Measurements from ENCODE around the gene PMPCA.
"Not testable (repeated sequence)": the region's sequence is repeated elsewhere in the genome, so short reads cannot be mapped to it uniquely, and the experiment has no call there.

PMPCA gene

DNA sequence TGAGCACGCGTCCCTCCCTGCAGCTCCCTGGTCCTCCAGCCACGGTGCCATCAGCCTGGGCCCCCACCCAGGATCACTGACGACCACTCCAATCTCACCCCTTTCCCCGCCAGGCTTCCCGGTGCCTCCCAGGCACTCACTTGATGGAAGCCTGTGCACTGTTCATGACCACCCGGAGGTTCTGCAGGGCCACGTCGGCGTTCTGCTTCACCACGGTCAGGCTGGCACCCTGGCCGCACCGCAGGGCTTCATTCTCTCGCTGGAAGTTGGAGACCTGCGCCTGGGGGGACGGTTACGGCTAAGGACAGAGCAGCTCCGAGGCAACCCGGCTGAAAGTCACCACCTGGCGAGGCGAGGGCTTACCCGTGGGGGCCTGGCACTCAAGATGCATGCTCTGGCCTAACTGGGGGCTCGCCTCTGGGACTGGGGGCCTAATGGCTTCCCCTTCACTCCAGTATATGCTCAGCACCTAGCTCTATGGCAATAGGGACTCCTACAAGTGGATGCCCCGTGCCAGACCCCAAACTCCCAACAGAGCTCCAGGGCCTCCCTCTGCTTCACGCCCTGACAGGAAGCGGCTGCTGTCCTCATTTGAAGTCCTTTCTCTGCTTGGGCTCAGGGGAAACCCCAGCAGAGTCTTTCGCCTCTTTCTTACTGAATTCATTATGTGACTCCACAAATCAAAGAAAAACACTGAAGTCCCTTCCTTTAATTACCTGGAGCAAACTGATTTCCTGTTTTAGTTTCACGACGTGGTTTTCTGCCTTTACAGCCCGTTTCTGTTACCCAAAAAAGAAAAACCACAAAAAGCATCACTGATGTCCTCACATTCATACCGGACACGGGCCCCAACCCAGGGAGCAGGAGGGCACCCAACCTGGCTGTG, 6.3 kb upstream of the PMPCA start:
- H3K36me3 ChIP-seq (ENCODE audit: control insufficient read depth, insufficient read depth, low read length) = peaks cover 59% of the 10 kb centered on the region
- WGBS, 2 experiments (ENCODE audit: insufficient coverage in 2 of 2) = 96 to 97% methylated on average over 20 to 32 of the region's 32 CpGs
- H3K4me3 ChIP-seq (ENCODE audit: extremely low read depth, insufficient read depth, low read length, poor library complexity, severe bottlenecking) = no peak overlapping the region
- H3K4me1 ChIP-seq (ENCODE audit: control insufficient read depth, insufficient read depth, low read length, poor library complexity, severe bottlenecking) = no peaks in the 10 kb centered on the region
- no peaks in the 10 kb centered on the region for H3K9me3 ChIP-seq (ENCODE audit: control insufficient read depth, low read length)
- no peak overlapping the region for H3K27ac ChIP-seq (ENCODE audit: low read depth, low read length, severe bottlenecking)

DNA sequence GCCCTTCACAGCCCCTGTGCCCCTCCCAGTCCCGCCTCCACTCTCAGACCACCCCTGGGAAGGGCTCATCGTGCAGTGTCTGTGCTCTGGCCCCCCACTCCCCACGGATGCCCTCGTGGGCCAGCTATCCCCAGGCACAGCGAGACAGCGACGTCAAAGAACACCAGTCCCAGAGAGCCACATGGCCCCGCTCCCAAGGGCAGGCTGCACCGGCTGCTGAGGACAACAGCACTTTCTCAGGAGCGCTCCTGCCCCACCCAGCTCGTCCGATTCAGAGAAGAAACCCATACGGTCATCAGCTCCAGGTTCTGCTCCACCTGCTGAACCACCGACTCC, 5.7 kb upstream of the PMPCA start:
- no peaks in the 10 kb centered on the region for H3K9me3 ChIP-seq (ENCODE audit: control insufficient read depth, low read length)
- H3K4me1 ChIP-seq (ENCODE audit: control insufficient read depth, insufficient read depth, low read length, poor library complexity, severe bottlenecking) = peaks cover 4% of the 10 kb centered on the region
- H3K27ac ChIP-seq (ENCODE audit: low read depth, low read length, severe bottlenecking) = no peak overlapping the region
- no peak overlapping the region for H3K4me3 ChIP-seq (ENCODE audit: extremely low read depth, insufficient read depth, low read length, poor library complexity, severe bottlenecking)
- peaks cover 59% of the 10 kb centered on the region for H3K36me3 ChIP-seq (ENCODE audit: control insufficient read depth, insufficient read depth, low read length)
- 95% methylated on average over 13 of the region's 14 CpGs for WGBS, 2 experiments (ENCODE audit: insufficient coverage in 2 of 2)

DNA sequence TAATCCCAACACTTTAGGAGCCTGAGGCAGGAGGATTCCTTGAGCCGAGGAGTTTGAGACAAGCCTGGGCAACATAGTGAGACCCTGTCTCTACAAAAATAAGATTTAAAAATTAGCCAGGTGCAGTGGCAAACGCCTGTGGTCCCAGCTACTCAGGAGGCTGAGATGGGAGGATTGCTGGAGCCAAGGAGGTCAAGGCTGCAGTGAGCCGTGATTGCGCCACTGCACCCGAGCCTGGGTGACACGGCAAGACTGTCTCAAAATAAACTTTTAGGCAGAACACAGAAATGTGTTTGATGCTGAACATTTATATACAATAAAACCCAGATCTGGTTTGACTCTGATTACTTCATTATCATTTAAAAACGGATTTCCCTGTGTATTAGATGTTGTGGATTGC, 5.0 kb upstream of the PMPCA start:
- H3K36me3 ChIP-seq (ENCODE audit: control insufficient read depth, insufficient read depth, low read length) = peaks cover 59% of the 10 kb centered on the region
- H3K27ac ChIP-seq (ENCODE audit: low read depth, low read length, severe bottlenecking) = no peak overlapping the region
- H3K4me1 ChIP-seq (ENCODE audit: control insufficient read depth, insufficient read depth, low read length, poor library complexity, severe bottlenecking) = peaks cover 4% of the 10 kb centered on the region
- no peaks in the 10 kb centered on the region for H3K9me3 ChIP-seq (ENCODE audit: control insufficient read depth, low read length)
- 94 to 95% methylated on average over 5 of the region's 7 CpGs for WGBS, 2 experiments (ENCODE audit: insufficient coverage in 2 of 2)
- H3K4me3 ChIP-seq (ENCODE audit: extremely low read depth, insufficient read depth, low read length, poor library complexity, severe bottlenecking) = no peak overlapping the region

DNA sequence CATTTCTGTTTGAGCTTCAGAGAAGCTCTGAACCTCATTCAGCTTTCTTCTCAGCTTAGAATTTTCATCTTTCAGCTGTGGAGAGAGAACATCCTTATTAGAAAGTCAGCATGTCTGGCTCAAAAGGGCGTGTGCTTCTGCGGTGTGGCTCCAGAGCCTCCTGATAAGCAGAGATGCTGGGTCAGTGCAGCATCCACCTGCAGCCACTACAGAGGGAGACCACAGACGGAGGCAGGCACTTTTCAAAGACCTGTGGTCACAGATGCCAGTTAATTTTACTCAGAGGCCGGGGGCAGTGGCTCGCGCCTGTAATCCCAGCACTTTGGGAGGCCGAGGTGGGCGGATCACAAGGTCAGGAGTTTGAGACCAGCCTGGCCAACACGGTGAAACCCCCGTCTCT, 4.6 kb upstream of the PMPCA start:
- H3K4me1 ChIP-seq (ENCODE audit: control insufficient read depth, insufficient read depth, low read length, poor library complexity, severe bottlenecking); H3K27ac ChIP-seq (ENCODE audit: low read depth, low read length, severe bottlenecking); H3K9me3 ChIP-seq (ENCODE audit: control insufficient read depth, low read length); H3K4me3 ChIP-seq (ENCODE audit: extremely low read depth, insufficient read depth, low read length, poor library complexity, severe bottlenecking): not testable (repeated sequence)
- peaks cover 59% of the 10 kb centered on the region for H3K36me3 ChIP-seq (ENCODE audit: control insufficient read depth, insufficient read depth, low read length)
- WGBS, 2 experiments (ENCODE audit: insufficient coverage in 2 of 2) = 87 to 95% methylated on average over 8 to 10 of the region's 10 CpGs

DNA sequence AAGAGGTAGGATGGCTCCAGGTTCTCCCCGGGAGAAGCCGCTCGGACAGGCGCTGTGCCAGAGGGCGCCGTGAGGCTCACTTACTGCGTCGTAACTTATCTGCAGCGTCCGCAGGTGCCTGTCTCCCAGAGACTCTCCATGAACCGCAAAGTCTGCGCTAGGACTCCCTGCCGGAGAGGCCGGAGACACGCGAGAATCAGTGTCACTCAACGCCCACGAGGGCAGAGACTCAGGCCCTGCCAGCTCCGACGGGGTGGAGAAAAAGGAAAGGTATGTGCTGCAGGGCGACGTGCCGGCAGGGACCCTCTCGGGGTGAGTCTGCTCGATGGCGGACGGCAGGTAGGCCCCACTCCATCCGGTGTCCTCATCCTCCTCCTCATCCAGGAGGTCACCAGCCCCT, 3.4 kb upstream of the PMPCA start:
- H3K9me3 ChIP-seq (ENCODE audit: control insufficient read depth, low read length); H3K4me3 ChIP-seq (ENCODE audit: extremely low read depth, insufficient read depth, low read length, poor library complexity, severe bottlenecking); H3K27ac ChIP-seq (ENCODE audit: low read depth, low read length, severe bottlenecking): not testable (repeated sequence)
- H3K36me3 ChIP-seq (ENCODE audit: control insufficient read depth, insufficient read depth, low read length) = peaks cover 59% of the 10 kb centered on the region
- peaks cover 13% of the 10 kb centered on the region for H3K4me1 ChIP-seq (ENCODE audit: control insufficient read depth, insufficient read depth, low read length, poor library complexity, severe bottlenecking)
- 93 to 98% methylated on average over 21 to 24 of the region's 28 CpGs for WGBS, 2 experiments (ENCODE audit: insufficient coverage in 2 of 2)

DNA sequence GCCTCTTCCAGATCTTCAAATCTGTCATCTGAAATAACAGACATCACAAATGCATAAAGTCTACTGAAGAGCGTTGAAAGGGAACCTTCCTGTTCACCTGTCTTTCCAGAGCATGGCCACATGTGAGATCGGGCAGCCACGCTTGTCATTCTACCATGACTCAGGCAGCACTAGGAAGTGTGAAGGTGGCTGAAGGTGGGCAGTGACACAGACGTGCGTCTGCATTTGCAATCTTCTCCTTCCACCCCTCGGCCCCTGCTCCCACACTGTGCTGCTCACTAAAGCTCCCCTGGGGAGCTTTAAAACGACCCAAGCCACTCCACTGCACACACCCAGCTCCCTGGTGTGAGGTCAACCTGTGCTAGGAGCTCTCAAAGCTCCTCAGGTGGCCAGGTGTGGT, 2.5 kb upstream of the PMPCA start:
- H3K9me3 ChIP-seq (ENCODE audit: control insufficient read depth, low read length) = no peaks in the 10 kb centered on the region
- no peak overlapping the region for H3K27ac ChIP-seq (ENCODE audit: low read depth, low read length, severe bottlenecking)
- peaks cover 13% of the 10 kb centered on the region for H3K4me1 ChIP-seq (ENCODE audit: control insufficient read depth, insufficient read depth, low read length, poor library complexity, severe bottlenecking)
- H3K4me3 ChIP-seq (ENCODE audit: extremely low read depth, insufficient read depth, low read length, poor library complexity, severe bottlenecking) = no peak overlapping the region
- peaks cover 60% of the 10 kb centered on the region for H3K36me3 ChIP-seq (ENCODE audit: control insufficient read depth, insufficient read depth, low read length)
- WGBS, 2 experiments (ENCODE audit: insufficient coverage in 2 of 2) = 83 to 88% methylated on average over 5 to 7 of the region's 7 CpGs

DNA sequence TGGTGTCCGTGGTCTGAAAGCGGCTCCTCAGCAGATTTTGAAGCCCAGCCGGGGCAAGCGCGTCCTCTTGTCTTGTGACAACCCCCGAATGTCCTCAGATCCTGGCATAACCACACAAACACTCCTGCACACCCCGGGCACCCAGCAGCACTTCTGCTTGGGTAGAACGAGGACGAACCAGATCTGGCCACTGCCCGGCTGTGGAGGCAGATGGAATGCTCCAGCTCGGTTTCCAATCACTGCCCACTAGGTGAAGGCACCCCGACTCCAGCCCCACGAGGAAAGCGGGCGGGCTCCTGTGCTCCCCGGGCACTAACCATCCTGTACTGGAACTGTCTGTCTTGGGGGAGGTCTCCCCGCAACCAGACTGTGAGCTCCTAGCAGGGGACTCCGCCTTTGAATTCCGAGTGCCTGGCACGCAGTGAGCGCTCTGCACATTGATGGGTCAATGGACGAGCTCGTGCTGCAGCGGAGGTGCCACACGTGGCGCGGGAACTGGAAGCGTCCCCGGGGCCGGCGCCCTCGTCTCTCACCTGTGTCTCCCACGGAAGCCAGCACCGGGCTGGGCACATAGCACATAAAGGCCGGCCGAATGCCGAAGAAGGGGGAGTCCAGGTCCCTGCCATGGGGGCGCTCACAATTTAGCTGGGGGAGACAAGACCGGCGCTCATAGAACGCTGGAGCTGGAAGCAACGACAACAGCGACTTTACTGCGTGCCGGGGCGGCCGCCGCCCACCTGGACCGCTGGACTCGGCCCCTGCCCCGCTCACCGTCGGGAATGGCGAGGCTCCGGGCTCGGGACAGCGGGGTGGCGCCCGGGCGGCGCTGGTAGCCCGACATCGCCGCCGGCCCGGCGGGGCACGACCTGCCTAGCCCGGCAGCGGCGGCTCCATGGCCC, 652 bp upstream of the PMPCA start:
- Histone ChIP-seq H3K4me1 (ENCODE audit: control insufficient read depth, insufficient read depth, low read length, poor library complexity, severe bottlenecking) (peaks cover 13% of the 10 kb centered on the region), H3K27ac (ENCODE audit: low read depth, low read length, severe bottlenecking) (peak overlapping the region; percentile 20), H3K9me3 (ENCODE audit: control insufficient read depth, low read length) (no peaks in the 10 kb centered on the region), H3K36me3 (ENCODE audit: control insufficient read depth, insufficient read depth, low read length) (peaks cover 63% of the 10 kb centered on the region), H3K4me3 (ENCODE audit: extremely low read depth, insufficient read depth, low read length, poor library complexity, severe bottlenecking) (peak overlapping the region; percentile 94)
- WGBS, 2 experiments (ENCODE audit: insufficient coverage in 2 of 2) = 8 to 12% methylated on average over 57 to 60 of the region's 71 CpGs

DNA sequence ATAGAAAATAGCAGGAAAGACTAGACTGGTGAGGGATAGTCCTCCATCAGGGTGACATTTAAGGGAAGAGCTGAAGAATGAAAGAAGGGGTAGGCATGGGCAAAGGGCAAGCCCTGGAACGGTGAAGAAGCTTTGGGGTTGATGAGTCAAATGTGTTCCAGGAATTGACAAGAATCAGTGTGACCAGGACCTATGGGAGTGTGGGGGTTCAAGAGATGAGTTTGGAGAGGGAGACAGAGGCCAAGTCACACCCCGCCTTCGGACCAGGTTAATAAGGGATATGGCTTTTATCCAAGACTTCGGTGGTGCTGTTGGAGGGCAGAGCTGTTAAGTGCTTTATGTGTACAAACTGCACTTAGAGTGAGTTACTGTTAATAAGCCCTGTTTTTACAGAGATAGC, 920 bp downstream of the PMPCA start:
- Histone ChIP-seq H3K4me1 (ENCODE audit: control insufficient read depth, insufficient read depth, low read length, poor library complexity, severe bottlenecking) (peaks cover 13% of the 10 kb centered on the region), H3K27ac (ENCODE audit: low read depth, low read length, severe bottlenecking) (peak overlapping the region; percentile 89), H3K36me3 (ENCODE audit: control insufficient read depth, insufficient read depth, low read length) (peaks cover 64% of the 10 kb centered on the region), H3K4me3 (ENCODE audit: extremely low read depth, insufficient read depth, low read length, poor library complexity, severe bottlenecking) (peak overlapping the region; percentile 94), H3K9me3 (ENCODE audit: control insufficient read depth, low read length) (no peaks in the 10 kb centered on the region)
- WGBS, 2 experiments (ENCODE audit: insufficient coverage in 2 of 2) = 76 to 88% methylated on average over 4 of the region's 4 CpGs

DNA sequence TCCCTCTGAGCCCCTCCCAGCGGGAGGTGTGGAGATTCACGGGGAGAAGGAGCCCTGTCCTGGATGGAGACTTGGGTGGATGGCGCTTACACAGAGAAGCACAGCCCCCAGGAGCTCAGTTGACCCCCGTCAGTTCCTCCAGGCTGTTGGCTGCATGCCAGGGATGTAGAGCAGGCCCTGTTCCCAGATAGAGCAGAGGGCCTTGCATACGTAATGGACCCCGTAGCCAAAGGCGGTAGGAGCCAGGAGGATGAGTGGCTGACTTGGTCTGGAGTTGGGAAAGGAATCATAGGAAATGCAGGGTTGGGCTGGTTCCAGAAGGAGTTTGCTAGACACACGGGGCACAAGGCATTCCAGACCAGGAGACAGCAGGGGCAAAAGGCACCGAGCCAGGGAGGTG, 2.5 kb downstream of the PMPCA start:
- Histone ChIP-seq H3K27ac (ENCODE audit: low read depth, low read length, severe bottlenecking) (no peak overlapping the region), H3K9me3 (ENCODE audit: control insufficient read depth, low read length) (no peaks in the 10 kb centered on the region), H3K4me1 (ENCODE audit: control insufficient read depth, insufficient read depth, low read length, poor library complexity, severe bottlenecking) (peaks cover 13% of the 10 kb centered on the region), H3K4me3 (ENCODE audit: extremely low read depth, insufficient read depth, low read length, poor library complexity, severe bottlenecking) (no peak overlapping the region), H3K36me3 (ENCODE audit: control insufficient read depth, insufficient read depth, low read length) (peaks cover 68% of the 10 kb centered on the region)
- WGBS, 2 experiments (ENCODE audit: insufficient coverage in 2 of 2) = 95 to 96% methylated on average over 8 to 9 of the region's 9 CpGs

DNA sequence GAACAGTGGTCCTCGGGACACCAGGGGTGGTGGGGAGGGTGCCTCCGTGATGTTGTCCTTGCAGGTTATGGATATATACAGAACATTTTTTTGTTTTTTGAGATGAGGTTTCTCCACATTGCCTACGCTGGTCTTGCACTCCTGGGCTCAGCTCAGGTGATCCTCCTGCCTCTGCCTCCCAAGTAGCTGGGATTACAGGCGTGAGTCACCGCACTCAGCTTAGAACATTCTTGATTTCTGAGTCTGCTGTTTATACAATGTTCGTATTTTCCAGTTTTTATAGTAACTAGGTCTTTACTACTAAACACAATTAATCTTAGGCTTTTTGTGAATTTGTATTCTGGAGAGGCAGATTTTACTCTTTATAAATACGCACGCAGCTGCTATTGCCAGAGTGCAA, 6.0 kb downstream of the PMPCA start:
- Histone ChIP-seq H3K9me3 (ENCODE audit: control insufficient read depth, low read length) (no peaks in the 10 kb centered on the region), H3K4me3 (ENCODE audit: extremely low read depth, insufficient read depth, low read length, poor library complexity, severe bottlenecking) (no peak overlapping the region), H3K36me3 (ENCODE audit: control insufficient read depth, insufficient read depth, low read length) (peaks cover 94% of the 10 kb centered on the region), H3K27ac (ENCODE audit: low read depth, low read length, severe bottlenecking) (no peak overlapping the region), H3K4me1 (ENCODE audit: control insufficient read depth, insufficient read depth, low read length, poor library complexity, severe bottlenecking) (peaks cover 14% of the 10 kb centered on the region)
- 93 to 98% methylated on average over 7 of the region's 8 CpGs for WGBS, 2 experiments (ENCODE audit: insufficient coverage in 2 of 2)
